ENCODE measurements around the gene PHC1.

Gene PHC1

GRCh38 chr12:8949342-8950220 lies 35.3 kb downstream of the PHC1 start, which contains the start of gene M6PR:
Gene M6PR (minus strand): TSS chr12:8949645. CDS start chr12:8946404, 3,241 bp downstream.
- peak; percentile 98 for DNase-seq (ENCODE audit: low read depth, low spot score)

- DNase-seq (ENCODE audit: low read depth, low spot score), result no peak
These were observed 35.9 kb downstream of the PHC1 start for GRCh38 chr12:8950221-8950527.

GRCh38 chr12:8950702-8951478 lies 36.6 kb downstream of the PHC1 start:
- no peak for DNase-seq (ENCODE audit: low read depth, low spot score)

- no peak for DNase-seq (ENCODE audit: low read depth, low spot score)
These were observed 37.4 kb downstream of the PHC1 start for GRCh38 chr12:8951744-8952143.

- no peak for DNase-seq (ENCODE audit: low read depth, low spot score)
These were observed 39.6 kb downstream of the PHC1 start for GRCh38 chr12:8953773-8954402.

GRCh38 chr12:8956073-8956472 lies 41.8 kb downstream of the PHC1 start:
- no peak for DNase-seq (ENCODE audit: low read depth, low spot score)

- DNase-seq (ENCODE audit: low read depth, low spot score), result no peak
These were observed 42.5 kb downstream of the PHC1 start for GRCh38 chr12:8956772-8957171.

GRCh38 chr12:8957561-8957960 lies 43.3 kb downstream of the PHC1 start:
- DNase-seq (ENCODE audit: low read depth, low spot score), result no peak

- no peak for DNase-seq (ENCODE audit: low read depth, low spot score)
These were observed 43.8 kb downstream of the PHC1 start for GRCh38 chr12:8958066-8958465.

GRCh38 chr12:8960176-8960575 lies 45.9 kb downstream of the PHC1 start:
- DNase-seq (ENCODE audit: low read depth, low spot score), result no peak

- DNase-seq (ENCODE audit: low read depth, low spot score), result no peak
These were observed 54.5 kb downstream of the PHC1 start for GRCh38 chr12:8968761-8969160.

GRCh38 chr12:8969861-8970411 lies 55.6 kb downstream of the PHC1 start:
- no peak for DNase-seq (ENCODE audit: low read depth, low spot score)

- no peak for DNase-seq (ENCODE audit: low read depth, low spot score)
These were observed 56.1 kb downstream of the PHC1 start for GRCh38 chr12:8970432-8970831.

GRCh38 chr12:8980137-8980536 lies 65.8 kb downstream of the PHC1 start:
- no peak for DNase-seq (ENCODE audit: low read depth, low spot score)

- DNase-seq (ENCODE audit: low read depth, low spot score), result no peak
These were observed 71.0 kb downstream of the PHC1 start for GRCh38 chr12:8985213-8985754.

GRCh38 chr12:8987163-8987562 lies 72.9 kb downstream of the PHC1 start:
- DNase-seq (ENCODE audit: low read depth, low spot score), result no peak

- DNase-seq (ENCODE audit: low read depth, low spot score), result no peak
These were observed 73.4 kb downstream of the PHC1 start for GRCh38 chr12:8987685-8988084.

- no peak for DNase-seq (ENCODE audit: low read depth, low spot score)
These were observed 75.1 kb downstream of the PHC1 start, which contains the start of gene KLRG1 for GRCh38 chr12:8989413-8989812. Gene KLRG1 (plus strand): TSS chr12:8989546. CDS start chr12:8989636, 90 bp downstream.
